Stimulated activated CD8-positive, alpha-beta memory T cell treated with anti-CD3 and anti-CD28 coated beads, Interleukin-12 subunit alpha, Interleukin-12 subunit beta, amount 100 ng/mL, for 24 hours (primary cell): ENCODE measurements around the gene PTPRE.
"Not testable (repeated sequence)": the region's sequence is repeated elsewhere in the genome, so short reads cannot be mapped to it uniquely, and the experiment has no call there.

ENCODE experiments used
- DNase-seq: peaks from one replicate; pipeline ENCODE4 v3.0.0-alpha.2; 2020; ENCODE audit errors: extremely low read depth

Gene PTPRE

DNA sequence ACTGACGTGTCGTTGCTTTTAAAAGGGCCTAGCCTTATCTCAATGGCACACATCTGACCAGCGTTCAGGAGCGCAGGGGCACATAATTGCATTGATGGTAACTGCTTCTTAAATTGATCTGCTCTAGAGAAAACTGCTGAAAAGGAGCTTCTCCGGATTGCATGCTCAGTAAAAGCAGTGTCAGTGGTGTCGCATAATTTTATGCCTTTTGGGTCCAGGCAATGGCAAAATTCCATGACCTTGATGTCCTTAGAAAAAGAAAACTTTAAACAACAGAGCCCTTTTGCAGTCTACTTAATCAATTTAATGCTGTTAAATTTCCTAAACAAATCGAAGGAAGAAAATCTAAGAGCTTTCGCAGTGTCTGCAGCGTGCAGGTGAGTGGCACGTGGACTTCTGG is 75.7 kb downstream of the PTPRE start:
- DNase-seq: no peak

DNA sequence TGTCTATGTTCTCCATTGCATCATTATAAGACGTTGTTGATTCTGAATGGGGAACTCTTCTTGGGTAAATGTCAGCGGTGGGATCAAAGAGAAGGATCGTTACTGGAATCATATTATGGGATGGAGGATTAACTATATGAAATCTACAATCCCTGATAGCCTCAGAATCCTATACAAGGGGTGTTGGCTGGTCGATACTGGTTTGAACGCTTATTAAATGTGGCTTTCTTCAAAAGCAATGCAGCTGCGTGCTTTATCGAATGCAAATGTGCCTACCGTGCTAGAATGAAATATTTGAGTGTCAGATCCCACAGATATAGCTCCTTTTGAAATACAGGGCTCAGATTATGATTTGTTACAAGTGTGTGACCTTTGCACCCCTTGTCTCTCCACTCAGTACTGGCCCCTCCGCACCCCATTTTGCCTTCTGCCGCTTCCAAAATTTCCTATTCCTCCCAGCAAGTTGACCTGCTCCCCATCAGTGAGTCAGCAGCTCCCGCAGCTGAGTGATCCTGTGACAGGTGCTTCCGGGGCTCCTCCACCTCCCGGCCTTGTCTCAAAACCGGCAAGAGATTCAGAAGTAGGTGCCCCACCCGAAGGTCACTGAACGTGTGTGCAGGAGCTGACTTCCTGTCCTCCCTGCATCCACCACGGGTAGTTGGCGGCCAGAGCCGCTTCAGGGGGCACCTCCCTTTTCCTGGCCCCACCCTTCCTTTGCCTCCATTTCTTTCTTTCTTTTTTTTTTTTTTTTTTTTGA is 76.6 kb downstream of the PTPRE start:
- no peak for DNase-seq

DNA sequence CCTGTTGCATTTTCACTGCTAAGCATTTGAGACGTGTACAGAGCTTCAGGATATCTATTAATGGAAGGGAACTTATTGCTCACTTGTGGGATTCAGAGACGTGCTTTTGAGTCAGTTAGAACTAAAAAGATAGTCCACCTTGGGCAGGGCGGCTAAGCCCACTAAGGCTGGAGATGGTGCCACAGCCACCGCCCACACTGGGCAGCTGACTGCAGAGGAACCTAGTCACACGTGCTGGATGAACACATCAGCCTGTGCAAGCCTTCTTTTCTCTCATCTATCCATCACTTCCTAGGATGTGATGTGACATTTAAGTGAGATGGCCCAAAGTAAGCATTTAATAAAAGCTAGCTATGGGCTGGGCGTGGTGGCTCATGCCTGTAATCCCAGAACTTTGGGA is 78.0 kb downstream of the PTPRE start:
- DNase-seq: no peak

DNA sequence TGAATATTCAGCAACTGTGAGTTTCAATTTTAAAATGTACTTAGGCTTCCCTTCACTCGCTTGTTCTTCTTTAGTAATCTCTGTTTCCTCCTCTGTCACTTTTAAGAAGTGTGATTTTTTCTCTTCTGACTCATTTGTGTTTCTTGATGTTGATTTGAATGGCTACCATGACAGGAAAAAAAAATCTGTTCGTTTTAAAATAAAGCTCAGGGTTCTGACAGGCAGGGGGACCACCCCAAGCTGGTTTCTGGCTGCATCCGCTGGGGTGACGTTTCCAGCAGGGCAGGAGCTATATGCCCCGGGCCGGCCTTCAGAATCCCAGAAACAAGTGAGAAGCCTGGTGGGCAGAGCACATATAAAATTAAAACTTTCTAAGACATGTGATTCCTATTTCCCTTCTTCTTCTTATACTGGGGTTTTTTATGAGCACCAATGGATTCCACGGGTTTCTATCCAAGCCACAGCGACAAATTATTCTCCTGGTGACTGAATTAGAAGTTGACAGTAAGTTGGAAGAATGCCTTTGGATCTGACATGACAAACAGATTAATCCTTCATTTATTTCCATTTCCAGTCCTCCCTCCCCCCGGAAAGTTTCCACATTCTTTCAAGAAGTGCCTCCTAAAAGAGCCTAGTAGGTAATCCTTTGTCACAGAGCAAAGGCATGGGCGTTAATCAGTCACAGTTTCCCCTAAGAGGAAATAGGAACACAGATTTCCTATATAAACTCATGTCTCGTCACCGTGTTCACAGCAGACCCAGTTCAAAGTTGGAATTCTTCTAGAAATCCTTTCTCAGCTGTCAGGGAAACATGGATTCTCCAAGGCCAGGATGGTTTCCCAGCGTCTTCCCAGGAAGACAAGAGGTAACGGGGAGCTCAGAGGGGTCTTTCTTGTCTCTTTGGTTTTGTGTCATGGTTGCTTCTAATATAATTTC is 79.9 kb downstream of the PTPRE start:
- no peak for DNase-seq

DNA sequence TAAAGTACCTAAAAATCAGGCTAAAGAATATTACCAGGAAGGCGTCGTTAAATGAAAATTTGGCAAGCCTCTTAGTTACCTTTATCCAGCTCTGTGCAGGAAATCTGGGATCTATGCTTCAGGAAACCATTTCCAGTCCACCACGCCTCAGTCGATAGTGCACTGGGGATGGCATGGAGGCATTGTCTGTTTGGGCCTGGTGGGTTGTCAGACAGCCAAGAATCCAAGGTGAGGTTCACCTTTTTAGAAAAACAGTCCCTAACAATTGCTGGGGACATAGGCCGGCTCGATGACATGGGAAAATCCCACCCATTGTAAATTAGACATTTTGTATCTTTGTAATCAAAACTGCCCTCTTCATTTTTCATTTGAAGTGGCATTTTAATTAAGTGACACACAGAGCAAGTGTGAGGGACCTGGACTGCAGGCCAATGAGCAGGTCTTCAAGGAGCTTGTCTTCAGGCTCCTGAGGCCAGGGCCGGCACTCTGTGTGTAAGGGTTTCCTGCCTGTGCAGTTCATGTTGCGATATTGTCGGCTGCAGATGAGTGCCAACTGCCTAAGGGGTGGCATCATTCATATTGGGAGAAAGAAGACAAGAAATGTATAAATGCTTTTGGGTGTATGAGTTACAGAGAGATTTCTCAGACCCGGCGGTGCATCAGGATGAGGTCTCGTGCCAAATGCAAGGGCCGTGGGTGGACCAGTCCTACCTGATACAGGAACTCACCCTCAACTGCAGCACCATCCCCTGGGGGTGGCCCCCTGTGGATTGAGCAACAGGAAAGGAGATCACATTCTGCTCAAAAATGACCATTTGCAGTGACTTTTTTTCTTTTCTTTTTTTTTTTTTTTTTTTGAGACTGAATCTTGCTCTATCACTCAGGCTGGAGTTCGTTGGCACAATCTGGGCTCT is 80.8 kb downstream of the PTPRE start:
- DNase-seq: no peak

DNA sequence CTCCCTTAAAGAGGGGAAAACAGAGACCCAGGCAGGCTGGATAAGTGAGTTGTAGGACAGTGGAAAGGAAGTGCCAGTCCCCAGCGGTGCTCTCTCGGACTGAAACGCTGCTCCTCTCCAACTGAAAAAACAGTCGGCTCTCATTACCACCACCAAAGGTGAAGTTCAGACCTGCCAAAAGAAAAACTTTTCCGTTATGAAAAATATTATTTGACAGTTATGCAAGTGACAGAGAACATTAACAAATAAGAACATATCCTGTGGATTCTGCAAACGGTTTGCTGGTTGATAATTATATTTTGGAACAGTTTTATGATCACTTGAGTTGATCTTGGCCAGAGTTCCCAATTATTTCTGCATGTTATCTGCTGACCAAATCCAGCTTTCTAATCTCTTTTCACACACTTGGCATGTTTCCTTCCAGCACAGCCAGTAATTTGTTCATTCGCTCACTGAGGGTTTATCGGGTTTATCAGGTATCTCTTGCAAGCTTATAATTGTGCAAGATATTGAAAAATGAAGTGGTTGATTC is 82.6 kb downstream of the PTPRE start:
- DNase-seq: no peak

DNA sequence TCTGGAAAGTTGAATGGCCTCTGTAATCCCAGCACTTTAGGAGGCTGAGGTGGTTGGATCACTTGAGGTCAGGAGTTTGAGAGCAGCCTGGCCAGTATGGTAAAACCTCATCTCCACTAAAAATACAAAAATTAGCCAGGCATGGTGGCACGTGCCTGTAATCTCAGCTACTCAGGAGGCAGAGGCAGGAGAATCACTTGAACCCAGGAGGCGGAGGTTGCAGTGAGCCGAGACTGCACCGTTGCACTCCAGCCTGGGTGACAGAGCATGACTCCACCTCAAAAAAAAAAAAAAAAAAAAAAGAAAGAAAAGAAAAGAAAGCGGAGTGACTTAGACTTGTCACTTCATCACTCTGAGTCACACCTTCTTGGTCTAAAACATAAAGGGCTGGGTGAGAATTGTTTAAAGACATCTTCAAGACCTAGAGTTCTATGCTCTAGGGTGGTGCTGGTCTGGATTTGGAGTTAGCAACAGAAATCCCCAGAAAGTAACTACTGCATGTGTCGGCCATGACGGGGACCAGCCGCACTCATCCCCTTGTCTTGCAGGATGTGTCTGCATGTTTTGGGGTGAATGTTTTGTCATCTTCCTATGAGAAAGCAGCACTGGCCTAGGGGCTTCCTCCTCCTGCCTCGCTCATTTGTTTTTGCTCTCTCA is 83.4 kb downstream of the PTPRE start:
- not testable (repeated sequence) for DNase-seq

DNA sequence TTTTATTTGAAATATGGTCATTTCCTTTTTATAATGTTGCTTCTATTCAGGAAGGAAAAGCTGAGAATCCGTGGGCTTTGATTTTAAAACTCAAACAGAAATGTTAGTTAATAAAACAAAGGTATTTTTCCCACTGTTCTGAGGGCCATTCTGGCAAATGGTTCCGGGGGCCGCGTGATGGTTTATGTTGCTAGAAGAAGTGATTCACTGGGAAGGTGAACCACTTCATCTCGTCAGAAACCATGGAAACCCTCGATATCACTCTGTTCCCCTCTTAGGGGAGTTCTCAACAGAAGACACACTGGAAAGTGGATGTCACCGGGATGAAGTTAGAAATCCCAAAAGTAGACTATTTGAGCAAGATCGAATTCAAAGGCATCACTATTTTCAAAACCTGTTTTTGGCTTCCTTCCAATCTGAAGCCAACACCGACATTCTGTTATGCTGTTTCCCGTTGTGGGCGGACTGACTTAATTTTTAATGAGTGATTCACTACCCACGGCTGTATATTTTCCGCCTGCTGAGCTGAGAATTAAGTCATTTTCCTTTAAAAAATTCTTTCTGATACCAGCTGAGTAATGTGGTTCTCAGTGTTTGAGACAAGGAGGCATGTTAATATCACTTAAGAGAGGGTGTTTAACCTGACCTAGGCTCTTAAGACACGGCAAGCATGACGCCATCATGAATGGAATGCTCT is 84.1 kb downstream of the PTPRE start:
- DNase-seq: peak; percentile 31

DNA sequence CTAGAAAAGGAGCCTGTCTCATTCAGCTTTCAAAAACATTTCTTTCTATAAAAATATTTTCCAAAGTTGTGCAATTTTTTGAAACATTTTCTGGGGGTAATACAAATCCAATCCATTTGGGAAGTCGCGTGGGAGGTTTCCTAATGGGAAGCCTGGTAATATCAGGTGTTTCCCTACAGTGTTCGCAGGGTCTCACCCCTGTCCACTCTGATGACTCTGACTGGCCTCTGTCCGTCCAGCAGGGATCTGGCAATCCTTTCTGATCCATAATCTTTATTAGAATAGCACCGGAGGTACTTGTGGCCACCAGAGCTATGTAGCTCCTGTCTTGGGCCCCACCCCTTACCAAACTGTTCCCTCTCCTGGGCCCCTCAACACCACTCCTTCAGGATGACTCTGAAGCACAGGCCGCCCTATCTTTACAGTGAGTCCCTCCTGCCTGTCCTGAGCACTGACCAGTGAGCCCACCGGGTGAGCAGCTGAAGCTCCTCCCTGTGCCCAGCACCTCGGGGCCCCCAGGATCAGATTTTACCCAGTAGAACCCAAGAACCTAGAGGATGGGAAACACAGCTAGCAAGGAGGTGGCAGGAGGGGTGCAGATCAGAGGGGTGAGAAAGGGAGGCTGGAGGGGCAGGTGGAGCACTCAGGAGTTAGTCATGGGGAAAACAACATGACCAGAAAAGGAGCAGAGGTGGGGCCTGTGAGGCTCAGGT is 84.8 kb downstream of the PTPRE start:
- DNase-seq: no peak

DNA sequence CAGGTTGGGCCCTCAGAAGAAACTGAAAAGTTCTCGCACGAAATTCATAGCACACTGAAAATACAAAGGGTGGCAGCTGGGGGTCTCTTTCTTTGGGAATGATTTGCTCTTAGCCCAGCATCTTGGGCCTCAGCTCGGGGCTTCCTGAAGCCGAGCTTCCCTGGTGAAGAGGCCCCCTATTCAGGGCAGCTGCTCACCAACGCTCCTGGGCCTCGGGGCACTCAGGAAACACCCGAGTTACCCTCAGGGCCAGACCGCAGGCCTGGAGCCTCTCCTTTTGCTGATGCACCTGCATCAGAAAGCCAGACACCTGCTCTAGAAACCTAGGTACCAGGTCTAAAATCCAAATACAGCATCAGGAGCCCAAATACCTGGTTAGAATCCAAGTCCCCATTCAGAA is 85.5 kb downstream of the PTPRE start:
- no peak for DNase-seq

DNA sequence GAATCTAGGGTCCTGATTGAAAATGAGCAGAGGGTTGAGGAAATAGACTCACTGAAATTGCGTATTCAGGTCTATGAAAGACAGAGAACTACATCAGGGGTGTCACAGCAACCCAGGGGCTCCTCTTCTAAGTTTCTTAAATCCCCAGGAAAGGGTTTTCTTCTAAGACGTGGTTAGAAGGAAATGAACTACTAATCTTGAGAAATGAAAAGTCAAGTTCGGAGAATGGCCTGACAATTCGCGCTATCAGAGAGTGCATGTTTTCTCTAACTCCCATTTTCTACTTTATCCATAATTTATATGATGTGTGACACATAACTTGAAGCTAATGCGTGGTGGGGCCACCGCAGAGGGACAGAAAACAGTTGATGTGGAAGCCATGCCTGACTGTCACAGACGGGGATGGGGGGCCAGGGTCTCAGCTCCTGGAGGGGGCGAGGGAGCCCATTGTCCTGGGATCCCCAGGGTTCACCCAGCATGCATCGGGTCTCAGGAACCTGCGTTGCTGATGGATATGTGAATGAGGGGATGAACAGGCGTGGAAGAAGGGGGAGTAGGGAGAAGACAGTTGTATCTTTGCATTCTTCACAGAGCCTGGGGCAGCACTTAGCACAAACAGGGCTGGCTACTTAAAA is 86.3 kb downstream of the PTPRE start:
- DNase-seq: no peak

DNA sequence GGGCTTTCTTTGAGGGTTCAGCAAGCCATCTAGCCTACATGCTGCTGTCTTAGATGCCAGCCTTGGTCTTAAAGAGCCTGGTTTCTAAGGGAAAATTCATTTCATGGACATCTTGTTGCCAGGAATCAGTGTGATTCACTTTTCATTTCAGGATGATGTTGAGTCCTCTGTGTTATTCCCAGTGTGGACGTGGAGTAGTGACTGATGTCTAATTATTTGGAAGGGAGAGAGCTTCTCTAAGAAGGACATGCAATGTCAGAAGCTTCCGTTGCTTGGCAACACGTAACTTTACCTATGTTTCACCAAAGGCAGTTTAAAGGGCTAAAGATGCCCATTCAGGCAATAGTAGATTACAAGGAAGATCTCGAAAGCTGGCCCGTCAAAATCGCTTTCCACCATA is 89.0 kb downstream of the PTPRE start:
- DNase-seq: no peak

DNA sequence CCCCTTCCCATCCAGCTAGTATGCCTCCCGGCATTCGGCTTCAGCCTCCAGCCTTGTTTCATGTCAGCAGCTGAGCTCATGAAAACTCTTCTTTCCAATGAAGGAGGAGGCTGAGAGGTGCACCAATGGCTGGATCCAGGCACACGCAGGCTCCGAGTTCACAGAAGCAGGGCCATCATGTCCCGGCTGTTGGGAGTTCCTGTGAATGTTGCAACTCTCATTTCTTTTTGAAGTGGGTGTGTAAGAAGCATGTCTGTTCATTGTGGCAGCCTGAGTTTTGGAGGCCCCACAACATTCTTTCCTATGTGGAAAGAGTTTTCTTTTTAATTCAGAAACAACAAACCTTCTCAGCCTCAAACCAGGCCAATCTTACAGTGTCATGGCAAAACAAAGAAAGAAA is 89.7 kb downstream of the PTPRE start:
- no peak for DNase-seq

DNA sequence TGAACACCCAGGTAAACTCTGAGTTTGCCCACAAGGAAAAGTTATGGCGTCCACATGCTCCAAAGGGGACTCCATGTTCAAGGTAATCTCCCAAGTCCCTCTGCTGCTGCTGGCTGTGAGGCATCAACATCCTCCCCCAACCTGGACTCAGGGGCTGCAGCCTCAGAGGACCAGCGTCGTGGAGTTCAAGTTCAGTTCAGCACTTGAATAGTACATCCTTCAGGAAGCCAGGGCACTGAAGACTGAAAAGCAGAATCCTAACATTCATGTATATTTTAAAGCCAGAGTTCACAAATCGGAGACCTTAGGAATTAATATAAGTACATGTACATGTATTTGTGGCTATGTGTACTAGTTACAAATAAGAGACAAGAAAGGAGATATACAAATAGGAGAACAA is 90.4 kb downstream of the PTPRE start:
- DNase-seq: no peak

DNA sequence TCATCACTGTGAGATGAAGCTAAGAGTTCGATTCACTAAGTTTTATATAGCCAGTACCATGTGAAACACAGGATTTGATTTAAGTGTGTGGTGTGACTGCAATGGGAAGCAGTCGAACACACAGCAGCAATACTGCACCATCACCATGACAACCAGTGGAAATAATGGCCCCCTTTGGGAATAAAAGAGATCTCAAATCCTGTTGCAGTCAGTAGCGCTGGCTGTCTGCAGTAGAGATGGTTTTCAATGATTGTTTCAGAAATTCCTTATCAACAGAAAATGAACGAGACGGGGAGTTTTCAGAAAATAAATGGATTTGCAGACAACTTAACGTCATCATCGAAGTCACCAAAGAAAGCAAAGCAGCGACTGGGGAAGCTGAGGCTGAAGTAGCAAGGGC is 91.0 kb downstream of the PTPRE start:
- no peak for DNase-seq

DNA sequence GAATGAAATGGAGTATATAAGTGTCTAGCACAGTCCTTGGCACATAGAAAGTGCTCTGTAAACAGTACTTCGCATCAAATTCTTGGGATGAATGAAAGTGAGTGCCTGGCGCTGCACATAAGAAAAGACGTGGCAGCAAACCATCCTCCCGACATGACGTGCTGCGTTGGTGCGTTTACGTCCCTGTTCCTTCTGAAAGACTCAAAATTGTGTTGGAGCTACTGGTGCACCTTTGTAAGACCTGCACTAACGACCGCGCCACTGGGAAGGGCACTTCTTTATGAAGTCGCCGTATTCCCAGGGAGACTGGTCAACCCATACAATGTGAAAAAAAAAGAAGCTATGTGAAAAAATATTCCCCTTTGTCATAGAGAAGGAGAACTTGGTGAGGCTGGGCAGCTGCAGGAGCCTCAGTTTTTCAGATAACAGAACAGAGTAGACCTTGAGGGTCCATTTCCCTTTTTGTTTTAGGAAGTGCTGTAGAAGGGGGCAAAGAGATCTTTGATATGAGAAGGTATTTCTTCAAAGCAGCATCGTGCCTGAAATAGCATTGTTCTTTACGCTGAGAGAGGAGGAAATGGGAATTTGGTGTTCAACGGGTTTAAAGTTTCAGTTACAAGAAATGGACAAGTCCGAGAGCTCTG is 91.7 kb downstream of the PTPRE start:
- DNase-seq: no peak

DNA sequence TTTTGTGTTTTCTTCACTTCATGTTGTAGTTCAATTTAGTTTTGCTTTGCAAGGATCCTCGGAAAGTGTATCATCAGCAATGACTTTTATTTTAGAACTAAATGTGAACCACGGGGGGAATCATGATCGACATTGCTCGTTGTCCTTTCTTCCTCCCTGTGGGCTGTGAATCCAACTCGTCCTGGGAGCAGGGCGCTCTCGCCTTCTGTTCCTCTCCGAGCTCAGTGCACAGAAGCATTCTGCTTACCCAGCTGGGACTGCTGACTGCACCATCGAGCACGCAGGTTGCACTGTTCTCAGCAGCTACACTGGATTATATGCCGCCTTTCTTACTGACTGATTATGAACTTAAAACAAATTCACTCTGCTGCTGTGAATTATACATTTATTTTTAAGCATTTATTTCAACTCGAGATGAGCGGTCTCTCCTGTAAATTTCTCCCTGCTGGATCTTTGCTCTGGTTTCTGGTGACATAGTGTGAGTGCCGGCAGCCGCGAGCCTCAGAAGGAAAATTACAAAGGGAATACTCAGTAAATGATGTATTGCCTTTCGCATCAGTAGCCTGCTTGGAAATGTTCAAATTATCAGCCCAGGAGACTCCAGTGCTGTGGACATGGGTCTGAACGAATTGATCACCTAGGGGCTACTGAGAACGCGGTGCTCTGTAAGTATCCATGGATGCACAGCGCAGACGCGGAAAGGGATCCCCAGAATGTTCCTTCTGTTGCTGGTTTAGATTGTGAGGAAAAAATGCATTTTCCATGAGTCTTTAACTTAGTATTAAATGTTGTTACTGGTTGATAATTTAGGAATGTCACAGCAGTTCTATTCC is 92.6 kb downstream of the PTPRE start:
- DNase-seq: no peak
